ENCODE results near the gene CCDC159.
"Not testable (repeated sequence)": the region's sequence is repeated elsewhere in the genome, so short reads cannot be mapped to it uniquely, and the experiment has no call there.

The CCDC159 gene

GRCh38 chr19:11330127-11330526, 16.2 kb upstream of the CCDC159 start:
- in situ Hi-C loops (cut with MboI; ENCODE audit: low sequenced_read_pairs, unreplicated experiment) = no loop called here
- no peak for DNase-seq (ENCODE audit: low spot score)
- TF ChIP-seq CTCF (IDR thresholded peaks at IDR 0.05; ENCODE audit: borderline replicate concordance, control extremely low read depth, extremely low read depth, insufficient read depth, missing control alignments) = no peak

GRCh38 chr19:11331502-11331901, 14.8 kb upstream of the CCDC159 start:
- no peak for TF ChIP-seq CTCF (IDR thresholded peaks at IDR 0.05; ENCODE audit: borderline replicate concordance, control extremely low read depth, extremely low read depth, insufficient read depth, missing control alignments)
- in situ Hi-C loops (cut with MboI; ENCODE audit: low sequenced_read_pairs, unreplicated experiment) = no loop called here

GRCh38 chr19:11332822-11333221, 13.5 kb upstream of the CCDC159 start:
- no peak for DNase-seq (ENCODE audit: low spot score)
- no peak for TF ChIP-seq CTCF (IDR thresholded peaks at IDR 0.05; ENCODE audit: borderline replicate concordance, control extremely low read depth, extremely low read depth, insufficient read depth, missing control alignments)
- in situ Hi-C loops (cut with MboI; ENCODE audit: low sequenced_read_pairs, unreplicated experiment) = no loop called here

More at GRCh38 chr19:11331502-11331901, 14.8 kb upstream of the CCDC159 start:
- no peak for DNase-seq (ENCODE audit: low spot score)

- in situ Hi-C loops (cut with MboI; ENCODE audit: low sequenced_read_pairs, unreplicated experiment); DNase-seq (ENCODE audit: low spot score): not testable (repeated sequence)
Observed at GRCh38 chr19:11333838-11334237, 12.5 kb upstream of the CCDC159 start.

- DNase-seq (ENCODE audit: low spot score) = no peak
- TF ChIP-seq CTCF (IDR thresholded peaks at IDR 0.05; ENCODE audit: borderline replicate concordance, control extremely low read depth, extremely low read depth, insufficient read depth, missing control alignments) = no peak
- in situ Hi-C loops (cut with MboI; ENCODE audit: low sequenced_read_pairs, unreplicated experiment) = no loop called here
Observed at GRCh38 chr19:11335449-11336146, 10.7 kb upstream of the CCDC159 start.

- TF ChIP-seq CTCF (IDR thresholded peaks at IDR 0.05; ENCODE audit: borderline replicate concordance, control extremely low read depth, extremely low read depth, insufficient read depth, missing control alignments) = no peak
- no peak for DNase-seq (ENCODE audit: low spot score)
- in situ Hi-C loops (cut with MboI; ENCODE audit: low sequenced_read_pairs, unreplicated experiment) = no loop called here
Observed at GRCh38 chr19:11337080-11337479, 9.2 kb upstream of the CCDC159 start.

- in situ Hi-C loops (cut with MboI; ENCODE audit: low sequenced_read_pairs, unreplicated experiment) = no loop called here
- no peak for TF ChIP-seq CTCF (IDR thresholded peaks at IDR 0.05; ENCODE audit: borderline replicate concordance, control extremely low read depth, extremely low read depth, insufficient read depth, missing control alignments)
- DNase-seq (ENCODE audit: low spot score) = no peak
Observed at GRCh38 chr19:11338121-11338520, 8.2 kb upstream of the CCDC159 start.

Data from GM13976 (cell line).